HEK293 (cell line): ENCODE data around the gene TTC4.

ENCODE experiments used
- CTCF ChIA-PET: fragments of 350-600 bp; formaldehyde crosslinking; extraction: SDS; loops from one replicate; lab custom pipeline; 2021; ENCODE audit warnings: antibody characterized with exemption; lab: Yijun Ruan, JAX
- POLR2A ChIA-PET: fragments of 300-600 bp; formaldehyde crosslinking; extraction: SDS; loops from one replicate; lab custom pipeline; 2020; ENCODE audit warnings: antibody characterized with exemption, inconsistent platforms; lab: Yijun Ruan, JAX
- H3K27ac ChIP-seq: fragments of 200-500 bp; sonication (Bioruptor generic); 2 replicates; pipeline ENCODE4 v1.5.1; 2014; ENCODE audit warnings: low read depth, low read length, control low read depth, inconsistent platforms; ENCODE audit errors: extremely low read depth
- H3K36me3 ChIP-seq, 2 experiments: fragments of 200-500 bp in 1 of 2; sonication (Bioruptor generic) in 1 of 2; 1 replicate in 1 of 2; 2 replicates in 1 of 2; pipeline ENCODE4 v1.5.1; 2014 to 2017; ENCODE audit warnings: inconsistent platforms in 2 of 2, low read length in 2 of 2; ENCODE audit not compliant: control insufficient read depth in 2 of 2, insufficient read depth in 1 of 2
- H3K4me1 ChIP-seq: fragments of 200-500 bp; sonication (Bioruptor generic); 2 replicates; pipeline ENCODE4 v1.5.1; 2014; ENCODE audit warnings: mild to moderate bottlenecking, low read length, inconsistent platforms; ENCODE audit not compliant: control insufficient read depth, insufficient read depth
- H3K4me3 ChIP-seq: 2 replicates; pipeline ENCODE4 v1.5.1; 2011; ENCODE audit warnings: low read depth, mild to moderate bottlenecking, control low read depth, low read length, moderate library complexity
- H3K9me3 ChIP-seq: fragments of 200-500 bp; sonication (Bioruptor generic); 2 replicates; pipeline ENCODE4 v1.5.1; 2014; ENCODE audit warnings: low read depth, low read length, inconsistent platforms; ENCODE audit not compliant: control insufficient read depth, insufficient read depth
- CTCF ChIP-seq: fragments of 450-650 bp; formaldehyde crosslinking; IDR thresholded peaks from 2 replicates; pipeline ENCODE4 v1.5.1; 2016; ENCODE audit warnings: missing biosample characterization, missing genetic modification characterization
- GLIS1 ChIP-seq: fragments of 450-650 bp; formaldehyde crosslinking; IDR thresholded peaks from 2 replicates; pipeline ENCODE4 v1.5.1; 2016; ENCODE audit warnings: missing biosample characterization, missing genetic modification characterization
- GLIS2 ChIP-seq: fragments of 450-650 bp; formaldehyde crosslinking; IDR thresholded peaks from 2 replicates; pipeline ENCODE4 v1.5.1; 2016; ENCODE audit warnings: missing biosample characterization, missing genetic modification characterization
- KLF17 ChIP-seq: fragments of 450-650 bp; formaldehyde crosslinking; IDR thresholded peaks from 2 replicates; pipeline ENCODE4 v1.5.1; 2016; ENCODE audit warnings: missing biosample characterization, missing genetic modification characterization
- PATZ1 ChIP-seq: fragments of 450-650 bp; formaldehyde crosslinking; IDR thresholded peaks from 2 replicates; pipeline ENCODE4 v1.5.1; 2016; ENCODE audit warnings: missing biosample characterization, missing genetic modification characterization
- PRDM2 ChIP-seq: fragments of 450-650 bp; formaldehyde crosslinking; IDR thresholded peaks from 2 replicates; pipeline ENCODE4 v1.5.1; 2016; ENCODE audit warnings: missing biosample characterization, missing genetic modification characterization, borderline replicate concordance
- TRIM28 ChIP-seq: IDR thresholded peaks from 2 replicates; pipeline ENCODE4 v1.6.1; 2011; ENCODE audit warnings: low read length, control low read depth, borderline replicate concordance
- TSHZ1 ChIP-seq: fragments of 450-650 bp; formaldehyde crosslinking; IDR thresholded peaks from 2 replicates; pipeline ENCODE4 v1.5.1; 2016; ENCODE audit warnings: missing biosample characterization, missing genetic modification characterization, borderline replicate concordance
- ZFHX2 ChIP-seq: fragments of 450-650 bp; formaldehyde crosslinking; conservative IDR thresholded peaks from 2 replicates; pipeline ENCODE4 v1.5.1; 2016; ENCODE audit warnings: missing biosample characterization, missing genetic modification characterization
- ZNF223 ChIP-seq: fragments of 450-650 bp; formaldehyde crosslinking; IDR thresholded peaks from 2 replicates; pipeline ENCODE4 v1.5.1; 2016; ENCODE audit warnings: missing biosample characterization, missing genetic modification characterization
- ZNF274 ChIP-seq, 2 experiments: fragments of 200-500 bp in 1 of 2; fragments of 450-650 bp in 1 of 2; sonication (Bioruptor generic) in 1 of 2; formaldehyde crosslinking in 1 of 2; IDR thresholded peaks; 2 replicates each; pipeline versions ENCODE4 v1.5.1 to v1.6.1; 2014 to 2016; ENCODE audit warnings: borderline replicate concordance in 1 of 2, inconsistent platforms in 1 of 2, low read length in 1 of 2, missing biosample characterization in 1 of 2, missing genetic modification characterization in 1 of 2
- ZNF571 ChIP-seq: fragments of 450-650 bp; formaldehyde crosslinking; IDR thresholded peaks from 2 replicates; pipeline ENCODE4 v1.5.0; 2017; ENCODE audit warnings: missing biosample characterization, missing genetic modification characterization
- ZNF600 ChIP-seq: fragments of 450-650 bp; formaldehyde crosslinking; IDR thresholded peaks from 2 replicates; pipeline ENCODE4 v1.5.1; 2016; ENCODE audit warnings: missing biosample characterization, missing genetic modification characterization
- ZNF654 ChIP-seq: fragments of 450-650 bp; formaldehyde crosslinking; IDR thresholded peaks from 2 replicates; pipeline ENCODE4 v1.5.1; 2016; ENCODE audit warnings: low read depth, missing biosample characterization, missing genetic modification characterization
- ZSCAN18 ChIP-seq: fragments of 450-650 bp; formaldehyde crosslinking; IDR thresholded peaks from 2 replicates; pipeline ENCODE4 v1.5.1; 2016; ENCODE audit warnings: missing biosample characterization, missing genetic modification characterization
- ZSCAN5A ChIP-seq: fragments of 450-650 bp; formaldehyde crosslinking; IDR thresholded peaks from 2 replicates; pipeline ENCODE4 v1.5.1; 2016; ENCODE audit warnings: missing biosample characterization, missing genetic modification characterization

Gene TTC4

GRCh38 chr1:54668567-54668966 lies 47.1 kb upstream of the TTC4 start (continued):
- TF ChIP-seq PRDM2, result no peak
- TF ChIP-seq, all 188 proteins: peak for 0

- H3K4me1 ChIP-seq, result no peaks in the 10 kb centered on the region
- ChIA-PET POLR2A (no interaction called here), CTCF (interaction anchor here (0.6 to 2.6 kb wide), 15 partner anchors 9 to 604 kb away, joined by 3 to 10 read pairs (median 4); no protein-coding TSS in a partner anchor)
- no peaks in the 10 kb centered on the region for H3K9me3 ChIP-seq
- H3K27ac ChIP-seq, result no peak overlapping the region
- no peaks in the 10 kb centered on the region for H3K36me3 ChIP-seq
- H3K4me3 ChIP-seq, result no peak overlapping the region
- TF ChIP-seq ZSCAN5A (tag by site-specific recombination) (no peak), ZSCAN18 (tag by site-specific recombination) (no peak), ZNF654 (tag by site-specific recombination) (peak; percentile 92), PATZ1 (tag by site-specific recombination) (0 out of 2 replicates have a peak, but pooled peaks have one; percentile 14), ZNF571 (no peak), GLIS2 (tag by site-specific recombination) (peak; percentile 19; the same call in 1 of the 2 replicates), ZNF223 (tag by site-specific recombination) (no peak), ZNF274 (IDR thresholded peaks at IDR 0.05; ENCODE audit: low read length) (no peak), ZNF274 (tag by site-specific recombination; IDR thresholded peaks at IDR 0.05; ENCODE audit: borderline replicate concordance) (no peak), CTCF (tag by site-specific recombination) (peak; percentile 91), ZNF600 (tag by site-specific recombination) (no peak), ZFHX2 (tag by site-specific recombination) (0 out of 2 replicates have a peak, but pooled peaks have one; percentile 11), GLIS1 (tag by site-specific recombination) (peak; percentile 21; the same call in 1 of the 2 replicates), TSHZ1 (tag by site-specific recombination) (no peak), KLF17 (tag by site-specific recombination) (0 out of 2 replicates have a peak, but pooled peaks have one; percentile 60), TRIM28 (no peak)
These were observed 43.6 kb upstream of the TTC4 start for GRCh38 chr1:54671985-54672608.
